ENCODE results near the gene RND3. TPM values are rescaled to one million over a fixed set of nuclear protein-coding genes. Genes with fewer than 3 reads are reported as not detected.

The RND3 gene
- polyA plus RNA-seq, 2 of the 4 experiments (the other 2 are of a cell fraction) = 56.8 to 137 TPM

DNA sequence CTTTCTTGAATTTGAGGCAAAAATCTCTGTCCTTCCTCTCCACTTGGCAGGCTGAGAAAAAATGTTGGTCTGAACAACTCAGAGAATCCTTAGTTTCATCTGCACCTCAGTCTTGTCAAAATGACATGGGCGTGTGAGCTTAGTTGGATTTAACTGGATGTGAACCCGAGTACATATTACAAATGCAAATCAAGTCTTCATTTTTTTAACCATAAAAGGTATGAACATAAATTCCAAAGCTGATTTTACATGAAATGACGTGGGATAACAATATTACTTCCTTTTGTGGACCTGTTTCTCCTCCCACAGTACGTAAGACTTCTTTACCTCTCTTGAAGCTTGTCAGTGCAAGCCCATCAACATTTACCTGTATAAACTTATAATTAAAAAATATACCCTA is 32.6 kb upstream of the RND3 start (continued):
- TF ChIP-seq, protein P1, sequence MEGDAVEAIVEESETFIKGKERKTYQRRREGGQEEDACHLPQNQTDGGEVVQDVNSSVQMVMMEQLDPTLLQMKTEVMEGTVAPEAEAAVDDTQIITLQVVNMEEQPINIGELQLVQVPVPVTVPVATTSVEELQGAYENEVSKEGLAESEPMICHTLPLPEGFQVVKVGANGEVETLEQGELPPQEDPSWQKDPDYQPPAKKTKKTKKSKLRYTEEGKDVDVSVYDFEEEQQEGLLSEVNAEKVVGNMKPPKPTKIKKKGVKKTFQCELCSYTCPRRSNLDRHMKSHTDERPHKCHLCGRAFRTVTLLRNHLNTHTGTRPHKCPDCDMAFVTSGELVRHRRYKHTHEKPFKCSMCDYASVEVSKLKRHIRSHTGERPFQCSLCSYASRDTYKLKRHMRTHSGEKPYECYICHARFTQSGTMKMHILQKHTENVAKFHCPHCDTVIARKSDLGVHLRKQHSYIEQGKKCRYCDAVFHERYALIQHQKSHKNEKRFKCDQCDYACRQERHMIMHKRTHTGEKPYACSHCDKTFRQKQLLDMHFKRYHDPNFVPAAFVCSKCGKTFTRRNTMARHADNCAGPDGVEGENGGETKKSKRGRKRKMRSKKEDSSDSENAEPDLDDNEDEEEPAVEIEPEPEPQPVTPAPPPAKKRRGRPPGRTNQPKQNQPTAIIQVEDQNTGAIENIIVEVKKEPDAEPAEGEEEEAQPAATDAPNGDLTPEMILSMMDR (IDR thresholded peaks at IDR 0.05) = no peak
- no peak for TF ChIP-seq ZFP36 (IDR thresholded peaks at IDR 0.05; ENCODE audit: borderline replicate concordance, partially characterized antibody)

DNA sequence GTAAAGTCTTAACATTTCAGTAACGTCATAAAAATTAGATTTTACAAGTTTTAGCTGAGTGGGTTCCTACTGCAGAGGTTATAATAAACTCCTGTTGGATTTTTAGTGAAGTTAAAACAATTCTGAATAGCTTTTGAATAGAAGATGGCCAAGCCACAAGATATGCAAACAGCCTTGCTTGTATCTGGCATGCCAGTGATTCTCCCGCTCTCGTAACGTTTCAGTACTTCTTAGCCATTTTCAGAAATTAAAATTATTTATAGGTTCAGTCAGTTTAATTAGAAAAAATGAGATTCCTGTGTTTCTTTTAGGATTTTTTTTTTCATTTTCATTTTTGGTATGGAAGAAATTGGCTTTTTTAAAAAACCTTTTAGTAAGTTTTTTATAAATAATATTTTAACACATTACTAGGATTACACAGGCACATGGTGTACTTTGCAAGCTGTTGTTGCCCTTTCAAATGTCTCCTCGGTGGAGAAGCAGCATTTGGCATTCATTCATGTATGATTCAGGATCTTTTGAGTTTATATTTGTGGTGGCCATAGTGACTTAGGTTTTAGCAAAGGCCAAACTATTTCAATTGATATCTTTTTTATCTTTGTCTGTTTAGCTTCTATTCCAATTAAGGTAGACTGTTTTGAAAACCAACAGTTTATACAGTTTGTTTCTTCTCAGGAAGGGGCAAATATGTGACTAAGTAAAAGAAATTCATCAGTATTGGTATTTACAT is 30.6 kb upstream of the RND3 start:
- POLR2A ChIA-PET = no interaction called here
- Histone ChIP-seq H3K4me2 (peak overlapping the region; percentile 5; the same call in 2 of the 3 replicates), H3K4me1 (peaks cover 26% of the 10 kb centered on the region; the same call in 2 of the 3 replicates), H3K4me3 (no peak overlapping the region), H3K27ac (peak overlapping the region; percentile 13 to 42; a peak in 3 of 6 replicates), H3K9me3 (peaks cover 5% of the 10 kb centered on the region; the same call in 1 of the 3 replicates)
- FAIRE-seq (no peak), ATAC-seq (no peak), DNase-seq (ENCODE audit: low read depth in 1 of 2, low spot score in 1 of 2) (no peak)
- TF ChIP-seq PHF8 (IDR thresholded peaks at IDR 0.05; ENCODE audit: borderline replicate concordance, low read depth) (no peak), CBX8 (IDR thresholded peaks at IDR 0.05) (no peak), NFE2L2 (conservative IDR thresholded peaks at IDR 0.05; ENCODE audit: low read length) (no peak), HOXB5 (CRISPR knock-in tag; IDR thresholded peaks at IDR 0.05) (no peak)
- CTCF ChIA-PET = interaction anchor here (0.6 to 1.2 kb wide), 3 partner anchors 25 to 139 kb away, joined by 3 to 4 read pairs (median 3); no protein-coding TSS in a partner anchor
- 74% methylated on average over 5 of the region's 5 CpGs for WGBS (ENCODE audit: missing lambda C conversion rate)

DNA sequence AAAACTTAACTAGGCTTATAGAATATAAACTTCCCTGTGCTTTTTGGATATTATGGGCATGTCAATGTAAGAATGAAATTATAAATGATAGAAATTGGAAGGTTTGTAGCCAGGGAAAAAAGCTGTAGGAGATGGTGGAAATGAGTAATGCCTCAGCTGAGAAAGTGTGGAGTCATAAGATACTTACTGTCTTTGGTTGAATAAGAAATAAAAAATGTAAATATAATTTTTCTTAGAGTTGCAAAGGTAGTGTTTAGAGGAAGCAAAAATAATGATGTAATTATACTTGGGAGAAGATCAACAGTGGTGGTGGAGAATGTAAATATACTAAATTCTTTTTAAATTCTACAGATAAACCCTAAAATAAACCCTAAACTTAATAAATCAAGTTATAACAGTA is 26.2 kb upstream of the RND3 start:
- ATAC-seq (no peak), FAIRE-seq (no peak), DNase-seq (ENCODE audit: low read depth in 1 of 2, low spot score in 1 of 2) (no peak)
- ChIA-PET CTCF (interaction anchor here (1.9 kb wide), 1 partner anchor 14 kb away, joined by 4 read pairs; no protein-coding TSS in a partner anchor), POLR2A (no interaction called here)
- H3K4me3 ChIP-seq = no peak overlapping the region
- 0 out of 3 replicates have a peak overlapping the region, but pooled peaks have one; percentile 2 for H3K4me2 ChIP-seq
- H3K9me3 ChIP-seq = no peaks in the 10 kb centered on the region
- peaks cover 14% of the 10 kb centered on the region; the same call in 2 of the 3 replicates for H3K4me1 ChIP-seq
- TF ChIP-seq TP53 (CRISPR knock-in tag; IDR thresholded peaks at IDR 0.05) = no peak
- no peak for TF ChIP-seq HOXB5 (CRISPR knock-in tag; IDR thresholded peaks at IDR 0.05)
- TF ChIP-seq, protein P2, sequence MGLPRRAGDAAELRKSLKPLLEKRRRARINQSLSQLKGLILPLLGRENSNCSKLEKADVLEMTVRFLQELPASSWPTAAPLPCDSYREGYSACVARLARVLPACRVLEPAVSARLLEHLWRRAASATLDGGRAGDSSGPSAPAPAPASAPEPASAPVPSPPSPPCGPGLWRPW (IDR thresholded peaks at IDR 0.05) = no peak
- no peak for TF ChIP-seq ZNF302 (CRISPR knock-in tag; IDR thresholded peaks at IDR 0.05)
- TF ChIP-seq RNF2 (IDR thresholded peaks at IDR 0.05; ENCODE audit: borderline replicate concordance, low read depth) = no peak
- no peak for TF ChIP-seq EHF (CRISPR knock-in tag; IDR thresholded peaks at IDR 0.05)
- TF ChIP-seq JUNB (IDR thresholded peaks at IDR 0.05) = no peak
- TF ChIP-seq SMC3 (IDR thresholded peaks at IDR 0.05) = no peak
- no peak for TF ChIP-seq RAD21 (conservative IDR thresholded peaks at IDR 0.05 in 1 of 2, IDR thresholded peaks at IDR 0.05 in 1 of 2)
- TF ChIP-seq, protein P3, sequence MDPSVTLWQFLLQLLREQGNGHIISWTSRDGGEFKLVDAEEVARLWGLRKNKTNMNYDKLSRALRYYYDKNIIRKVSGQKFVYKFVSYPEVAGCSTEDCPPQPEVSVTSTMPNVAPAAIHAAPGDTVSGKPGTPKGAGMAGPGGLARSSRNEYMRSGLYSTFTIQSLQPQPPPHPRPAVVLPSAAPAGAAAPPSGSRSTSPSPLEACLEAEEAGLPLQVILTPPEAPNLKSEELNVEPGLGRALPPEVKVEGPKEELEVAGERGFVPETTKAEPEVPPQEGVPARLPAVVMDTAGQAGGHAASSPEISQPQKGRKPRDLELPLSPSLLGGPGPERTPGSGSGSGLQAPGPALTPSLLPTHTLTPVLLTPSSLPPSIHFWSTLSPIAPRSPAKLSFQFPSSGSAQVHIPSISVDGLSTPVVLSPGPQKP (IDR thresholded peaks at IDR 0.05; ENCODE audit: low read depth, low read length) = no peak
- TF ChIP-seq JUN (IDR thresholded peaks at IDR 0.05) = no peak
- TF ChIP-seq POLR2A (IDR thresholded peaks at IDR 0.05; ENCODE audit: low read length) = no peak
- TF ChIP-seq, protein P4, sequence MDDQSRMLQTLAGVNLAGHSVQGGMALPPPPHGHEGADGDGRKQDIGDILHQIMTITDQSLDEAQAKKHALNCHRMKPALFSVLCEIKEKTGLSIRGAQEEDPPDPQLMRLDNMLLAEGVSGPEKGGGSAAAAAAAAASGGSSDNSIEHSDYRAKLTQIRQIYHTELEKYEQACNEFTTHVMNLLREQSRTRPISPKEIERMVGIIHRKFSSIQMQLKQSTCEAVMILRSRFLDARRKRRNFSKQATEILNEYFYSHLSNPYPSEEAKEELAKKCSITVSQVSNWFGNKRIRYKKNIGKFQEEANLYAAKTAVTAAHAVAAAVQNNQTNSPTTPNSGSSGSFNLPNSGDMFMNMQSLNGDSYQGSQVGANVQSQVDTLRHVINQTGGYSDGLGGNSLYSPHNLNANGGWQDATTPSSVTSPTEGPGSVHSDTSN (IDR thresholded peaks at IDR 0.05) = no peak
- TF ChIP-seq FOSL2 (IDR thresholded peaks at IDR 0.05) = no peak
- TF ChIP-seq FOSL2 (CRISPR knock-in tag; IDR thresholded peaks at IDR 0.05) = no peak
- TF ChIP-seq ZSCAN20 (CRISPR knock-in tag; IDR thresholded peaks at IDR 0.05) = no peak
- TF ChIP-seq CBX2 (IDR thresholded peaks at IDR 0.05; ENCODE audit: borderline replicate concordance, low read depth) = no peak
- H3K27ac ChIP-seq = no peak overlapping the region; a peak in 1 of 6 replicates
